HG02938 (cell line): Measurements from ENCODE around the gene BFAR.
A peak's percentile ranks its signal among the peaks of the same experiment; 100 is the strongest.
"Not testable (repeated sequence)": the region's sequence is repeated elsewhere in the genome, so short reads cannot be mapped to it uniquely, and the experiment has no call there.

Experiments used
- ATAC-seq: cut with Tn5 transposase; IDR thresholded peaks from one replicate; pipeline ENCODE4 v1.9.1; 2021; ENCODE audit warnings: mild to moderate bottlenecking, moderate library complexity; ENCODE audit not compliant: unreplicated experiment

BFAR gene, protein sequence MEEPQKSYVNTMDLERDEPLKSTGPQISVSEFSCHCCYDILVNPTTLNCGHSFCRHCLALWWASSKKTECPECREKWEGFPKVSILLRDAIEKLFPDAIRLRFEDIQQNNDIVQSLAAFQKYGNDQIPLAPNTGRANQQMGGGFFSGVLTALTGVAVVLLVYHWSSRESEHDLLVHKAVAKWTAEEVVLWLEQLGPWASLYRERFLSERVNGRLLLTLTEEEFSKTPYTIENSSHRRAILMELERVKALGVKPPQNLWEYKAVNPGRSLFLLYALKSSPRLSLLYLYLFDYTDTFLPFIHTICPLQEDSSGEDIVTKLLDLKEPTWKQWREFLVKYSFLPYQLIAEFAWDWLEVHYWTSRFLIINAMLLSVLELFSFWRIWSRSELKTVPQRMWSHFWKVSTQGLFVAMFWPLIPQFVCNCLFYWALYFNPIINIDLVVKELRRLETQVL

DNA sequence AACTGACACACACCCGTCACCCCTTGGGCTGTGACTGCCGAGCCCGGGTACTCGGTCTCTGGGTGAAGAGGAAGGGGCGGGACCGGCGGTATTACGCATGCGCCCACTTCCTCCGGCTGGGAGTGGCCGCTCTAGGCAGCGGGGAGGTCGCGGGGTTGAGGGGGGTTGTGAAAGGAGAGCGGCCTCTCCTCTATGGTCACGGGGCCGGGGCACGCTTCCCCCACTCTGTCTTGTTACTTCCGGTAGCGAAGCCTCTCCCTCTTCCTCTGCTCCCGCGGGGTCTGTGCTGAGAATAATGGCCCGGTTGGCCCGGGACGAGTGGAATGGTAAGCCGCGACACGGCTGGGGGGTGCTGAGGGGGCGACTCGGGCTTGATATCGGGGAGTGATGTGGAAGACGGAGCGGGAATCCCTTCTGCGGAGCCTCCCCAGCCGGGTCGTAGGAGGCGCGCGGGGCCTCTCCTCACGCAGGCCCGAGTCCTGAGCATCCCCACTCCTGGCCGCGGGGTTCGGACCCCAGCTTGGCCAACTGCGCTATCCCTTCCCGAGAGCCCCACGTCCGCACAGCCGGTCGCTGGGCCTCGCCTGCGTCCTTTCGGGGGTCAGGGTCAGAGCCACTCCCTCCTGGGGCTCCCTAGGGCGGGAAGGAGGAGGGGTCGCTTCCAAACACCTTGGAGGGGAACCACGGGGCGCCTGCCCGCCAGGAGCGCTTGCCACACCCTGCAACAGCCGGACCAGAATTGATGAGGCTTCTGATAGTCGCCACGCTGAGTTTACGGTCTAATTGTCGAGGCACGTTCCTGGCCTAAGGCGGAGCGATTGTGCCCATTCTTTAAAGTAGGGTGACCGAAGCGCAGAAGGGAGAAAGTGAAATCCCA lies at the start of gene BFAR:
TSS of gene BFAR (plus strand) at position 259 of the 877 bp plus-strand sequence. CDS start 11,396 bp downstream, outside the sequence.
- ATAC-seq: peak; percentile 71

GRCh38 chr16:14585287-14585686 lies 47.5 kb upstream of the BFAR start:
- ATAC-seq: no peak

DNA sequence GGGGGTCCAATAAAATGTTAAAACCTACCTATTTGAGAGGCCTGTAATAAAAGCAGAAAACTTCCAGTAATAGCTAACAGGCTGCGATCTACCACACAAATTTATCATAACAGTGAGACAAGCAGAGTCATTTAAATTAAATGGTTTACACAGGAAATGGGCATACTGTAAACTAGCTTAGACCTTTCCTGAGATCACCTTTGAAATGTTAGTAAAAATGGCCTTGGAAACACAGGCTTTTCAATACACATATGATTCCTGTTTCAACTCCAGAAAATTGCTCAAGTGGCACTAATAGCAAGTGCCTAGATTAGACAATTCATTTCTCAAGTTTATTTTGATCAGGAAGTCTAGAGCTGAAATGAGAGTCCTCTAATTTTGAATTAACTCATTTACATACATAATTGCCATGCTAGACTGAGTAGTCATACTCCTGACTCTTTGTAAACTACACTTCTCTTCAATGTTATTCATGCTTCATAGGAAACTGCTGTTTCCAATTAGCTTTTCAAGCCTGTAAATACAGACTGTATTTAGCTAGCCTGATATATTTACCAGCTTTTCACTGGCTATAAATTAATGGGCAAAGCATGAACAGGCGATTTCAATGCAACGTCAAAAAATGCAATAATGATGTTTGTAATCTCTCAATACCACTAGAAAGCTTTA lies 46.0 kb upstream of the BFAR start:
- no peak for ATAC-seq

GRCh38 chr16:14600164-14600563 lies 32.6 kb upstream of the BFAR start:
- no peak for ATAC-seq

- ATAC-seq: no peak
Observed at GRCh38 chr16:14602443-14602963, 30.2 kb upstream of the BFAR start.

- ATAC-seq: no peak
Observed at GRCh38 chr16:14606102-14606501, 26.6 kb upstream of the BFAR start.

DNA sequence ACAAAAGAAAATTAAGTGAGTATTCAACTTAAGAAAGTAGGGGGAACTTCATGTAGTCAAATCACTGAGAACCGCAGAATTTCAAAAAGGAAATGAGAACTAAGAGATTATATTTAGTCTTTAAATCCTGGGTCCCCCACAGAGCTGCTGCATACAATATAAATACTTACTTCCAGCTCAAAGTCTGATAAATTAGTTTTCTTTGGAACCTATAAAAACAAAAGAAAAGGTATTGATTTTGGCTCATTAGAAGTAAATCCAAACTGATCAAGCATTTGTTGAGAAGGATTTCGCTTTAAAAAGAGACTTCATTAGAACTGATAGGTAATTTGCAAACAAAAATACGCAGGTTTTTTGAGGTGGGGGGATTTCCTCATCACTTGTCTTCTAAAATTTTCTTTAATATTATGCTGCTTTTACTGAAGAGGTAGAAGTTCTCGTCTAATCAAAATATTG lies 24.6 kb upstream of the BFAR start:
- ATAC-seq: peak; percentile 60

DNA sequence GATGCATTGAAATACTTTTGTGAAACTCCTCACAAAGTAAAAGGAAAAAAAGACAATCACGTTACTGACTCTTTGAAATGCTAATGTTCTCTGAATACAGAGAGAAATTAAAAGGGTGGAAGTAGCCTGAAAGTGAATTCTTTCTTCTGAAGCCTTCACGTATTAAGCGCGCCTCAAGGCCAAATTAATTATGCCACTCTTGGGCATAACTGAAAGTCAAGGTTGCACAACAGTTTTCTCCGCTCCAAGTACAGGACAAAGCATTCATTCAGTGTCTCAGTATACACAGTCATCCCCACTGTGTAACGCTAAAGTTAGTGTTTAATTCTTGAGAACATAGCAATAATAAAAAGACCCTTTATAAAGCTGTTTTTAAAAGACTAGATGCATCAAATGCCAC lies 24.1 kb upstream of the BFAR start:
- ATAC-seq: no peak

DNA sequence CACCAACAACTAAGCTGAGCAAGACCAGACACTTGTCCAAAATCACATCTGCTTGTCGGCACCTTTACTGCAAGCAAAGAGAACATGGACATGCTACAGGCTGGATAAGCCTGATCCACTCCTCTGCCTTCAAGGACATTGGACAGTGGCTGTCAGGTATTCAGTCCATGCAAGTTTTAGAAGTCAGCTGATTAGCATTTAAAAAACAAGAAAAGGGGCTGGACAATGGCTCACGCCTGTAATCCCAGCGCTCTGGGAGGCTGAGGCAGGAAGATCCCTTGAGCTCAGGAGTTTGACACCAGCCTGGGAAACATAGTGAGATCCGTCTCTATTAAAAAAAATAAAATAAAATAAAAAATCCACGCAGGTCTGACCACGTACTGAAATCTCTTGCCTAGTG lies 23.0 kb upstream of the BFAR start:
- no peak for ATAC-seq

DNA sequence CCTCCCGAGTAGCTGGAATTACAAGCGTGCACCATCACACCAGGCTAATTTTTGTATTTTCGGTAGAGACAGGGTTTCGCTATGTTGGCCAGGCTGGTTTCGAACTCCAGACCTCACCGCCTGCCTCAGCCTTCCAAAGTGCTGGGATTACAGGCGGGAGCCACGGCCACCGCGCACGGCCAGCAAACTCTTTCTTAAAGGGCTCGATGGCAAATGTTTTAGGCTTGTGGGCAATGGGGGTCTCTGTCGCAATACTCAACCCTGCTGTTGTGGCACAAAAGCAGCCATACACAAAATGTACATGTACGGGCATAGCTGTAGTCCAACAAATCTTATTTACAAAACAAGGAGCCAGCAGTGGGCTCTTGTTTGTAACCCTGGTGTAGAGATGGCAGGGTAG lies 21.1 kb upstream of the BFAR start:
- no peak for ATAC-seq

DNA sequence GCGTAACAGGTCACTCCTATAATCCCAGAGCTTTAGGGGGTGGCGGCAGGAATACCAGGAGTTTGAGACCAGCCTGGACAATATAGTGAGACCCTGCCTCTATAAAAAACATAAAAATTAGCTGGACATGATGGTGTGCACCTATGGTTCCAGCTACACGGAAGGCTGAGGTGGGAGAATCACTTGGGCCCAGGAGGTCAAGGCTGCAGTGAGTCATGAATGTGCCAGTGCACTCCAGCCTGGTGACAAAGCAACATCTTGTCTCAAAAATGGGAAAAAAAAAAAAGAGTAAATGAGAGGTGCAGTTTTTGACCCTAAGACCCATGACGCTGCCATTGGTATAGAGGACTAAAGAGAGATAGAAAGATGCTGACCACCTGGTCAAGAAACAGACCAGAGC lies 18.8 kb upstream of the BFAR start:
- no peak for ATAC-seq

- no peak for ATAC-seq
Observed at GRCh38 chr16:14616280-14616679, 16.5 kb upstream of the BFAR start.

DNA sequence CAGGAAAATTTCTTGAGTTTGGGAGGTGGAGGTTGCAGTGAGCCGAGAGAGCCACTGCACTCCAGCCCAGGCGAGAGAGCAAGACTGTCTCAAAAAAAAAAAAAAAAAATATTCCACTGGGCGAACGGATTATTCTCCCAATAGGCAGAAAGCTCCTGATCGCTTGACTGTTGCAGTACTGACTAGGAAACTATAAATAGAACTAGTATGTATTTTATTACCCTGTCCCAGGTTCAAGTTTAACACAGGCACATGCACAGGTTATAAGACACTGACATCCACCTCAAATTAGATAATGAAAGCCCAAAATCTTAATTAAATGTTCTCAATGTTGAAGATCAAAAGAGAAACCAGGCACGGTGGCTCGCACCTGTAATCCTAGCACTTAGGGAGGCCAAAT lies 14.2 kb upstream of the BFAR start:
- no peak for ATAC-seq

DNA sequence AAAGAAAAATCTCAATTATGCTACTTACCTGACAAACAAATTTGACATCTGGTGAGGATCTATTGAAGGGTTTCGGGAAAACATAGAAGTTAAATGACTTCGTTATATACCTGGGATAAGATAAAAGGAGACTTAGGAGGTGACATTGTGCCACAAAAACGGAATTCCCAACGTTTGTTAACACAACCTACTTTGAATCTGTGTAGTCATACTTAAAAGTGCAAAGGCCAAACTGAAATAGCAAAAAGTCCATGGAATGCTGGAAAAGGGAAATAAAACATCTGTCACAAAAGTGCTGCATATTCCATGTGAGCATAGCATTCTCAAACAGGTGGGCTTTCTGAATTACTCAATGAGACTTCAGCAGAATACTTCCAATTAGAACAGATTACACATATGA lies 5.7 kb upstream of the BFAR start:
- no peak for ATAC-seq

GRCh38 chr16:14628806-14629611 lies 3.7 kb upstream of the BFAR start:
- ATAC-seq: no peak

- ATAC-seq: peak; percentile 0
Observed at GRCh38 chr16:14629612-14629918, 3.2 kb upstream of the BFAR start.

DNA sequence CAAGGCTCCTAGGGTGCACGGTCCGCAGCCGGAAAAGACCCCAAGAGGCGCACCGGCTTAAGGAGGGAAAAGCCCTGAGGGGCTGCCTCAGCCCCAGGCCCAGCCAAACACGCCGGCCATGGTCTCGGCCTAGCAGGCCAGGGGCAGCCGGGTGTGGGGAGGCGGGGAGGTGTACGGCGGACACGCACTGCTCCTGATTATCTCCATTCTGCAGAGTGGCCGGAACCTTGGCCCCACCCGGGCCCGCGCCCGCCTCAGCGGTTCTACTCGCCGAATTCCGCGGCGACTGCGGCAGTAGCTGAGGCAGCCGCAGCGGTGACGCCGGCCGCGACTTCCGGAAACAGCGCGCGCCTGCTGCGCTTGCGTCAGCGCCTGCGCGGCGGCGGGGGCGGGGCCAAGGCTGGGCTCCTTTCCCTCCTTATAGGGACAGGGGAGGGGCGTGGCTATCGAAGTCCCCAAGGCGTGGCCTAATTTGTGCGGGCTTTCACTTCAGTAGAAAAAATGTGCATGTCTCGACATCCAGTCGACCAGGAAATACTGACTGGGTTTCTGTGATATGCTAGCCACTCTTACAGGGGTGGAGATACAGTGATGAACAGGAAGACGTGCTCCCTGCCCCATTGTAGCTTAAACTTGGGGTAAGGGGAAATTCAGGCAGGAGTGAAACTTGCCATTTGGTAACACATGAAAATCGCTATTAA lies 2.7 kb upstream of the BFAR start, which contains the start of gene PARN:
TSS of gene PARN (minus strand) at position 342 of the 701 bp plus-strand sequence. CDS start at position 207, 135 bp downstream.
- peak; percentile 39 for ATAC-seq

DNA sequence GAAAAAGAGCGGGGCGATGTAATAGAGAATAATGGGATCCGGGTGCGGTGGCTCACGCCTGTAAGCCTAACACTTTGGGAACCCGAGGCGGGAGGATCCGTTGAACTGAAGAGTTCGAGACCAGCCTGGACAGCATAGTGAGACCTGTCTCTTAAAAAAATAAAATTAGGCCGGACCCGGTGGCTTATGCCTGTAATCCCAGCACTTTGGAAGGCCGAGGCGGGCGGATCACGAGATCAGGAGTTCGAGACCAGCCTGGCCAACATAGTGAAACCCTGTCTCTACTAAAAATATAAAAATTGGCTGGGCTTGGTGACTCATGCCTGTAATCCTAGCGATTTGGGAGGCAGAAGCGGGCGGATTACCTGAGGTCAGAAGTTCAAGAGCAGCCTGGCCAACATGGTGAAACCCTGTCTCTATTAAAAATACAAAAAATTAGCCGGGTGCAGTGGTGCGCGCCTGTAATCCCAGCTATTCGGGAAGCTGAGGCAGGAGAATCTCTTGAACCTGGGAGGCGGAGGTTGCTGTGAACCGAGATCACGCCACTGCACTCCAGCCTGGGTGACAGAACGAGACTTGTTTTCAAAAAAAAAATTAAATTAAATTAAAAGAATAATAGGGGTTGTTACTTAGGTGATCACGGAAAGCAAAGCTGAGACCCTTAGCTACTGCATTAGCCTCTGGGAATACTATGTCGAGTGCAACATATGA lies 2.0 kb upstream of the BFAR start:
- ATAC-seq: not testable (repeated sequence)

DNA sequence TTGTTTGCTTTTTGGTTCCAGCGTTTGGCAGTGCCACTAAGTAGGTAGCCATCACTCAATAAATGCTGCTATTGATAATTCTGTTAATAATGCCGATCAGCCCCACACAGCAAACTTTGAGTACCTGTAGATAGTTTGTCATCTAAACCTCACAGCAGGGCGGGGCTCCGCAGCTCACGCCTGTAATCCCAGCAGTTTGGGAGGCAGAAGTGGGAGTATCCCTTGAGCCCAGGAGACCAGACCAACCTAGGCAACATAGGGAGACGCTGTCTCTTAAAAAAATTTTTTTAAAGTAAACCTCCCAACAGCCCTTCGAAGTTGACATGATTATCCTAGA lies 1.6 kb downstream of the BFAR start:
- ATAC-seq: no peak
